GM20000 (cell line): ENCODE measurements around the gene USE1.

Experiments used
- DNase-seq: peaks from one replicate; pipeline ENCODE4 v3.0.0; 2012; ENCODE audit warnings: low spot score
- CTCF ChIP-seq: IDR thresholded peaks from 2 replicates; pipeline ENCODE4 v1.5.1; 2012; ENCODE audit warnings: mild to moderate bottlenecking, control low read depth; ENCODE audit errors: extremely low read depth, missing control alignments

The USE1 gene

GRCh38 chr19:17237747-17238706 lies 22.9 kb downstream of the USE1 start:
- DNase-seq, result no peak
- no peak for TF ChIP-seq CTCF

GRCh38 chr19:17240062-17240752 lies 25.1 kb downstream of the USE1 start:
- no peak for DNase-seq
- TF ChIP-seq CTCF, result no peak

- no peak for DNase-seq
- TF ChIP-seq CTCF, result no peak
Measured at GRCh38 chr19:17240826-17241399, 25.8 kb downstream of the USE1 start.

- no peak for DNase-seq
- TF ChIP-seq CTCF, result no peak
Measured at GRCh38 chr19:17242431-17243208, 27.5 kb downstream of the USE1 start.

- DNase-seq, result no peak
- TF ChIP-seq CTCF, result no peak
Measured at GRCh38 chr19:17243211-17243829, 28.2 kb downstream of the USE1 start.

GRCh38 chr19:17243830-17244617 lies 28.9 kb downstream of the USE1 start:
- no peak for DNase-seq
- no peak for TF ChIP-seq CTCF
